ENCODE measurements around the gene RAD51B. TPM values are rescaled to one million over a fixed set of nuclear protein-coding genes. Genes with fewer than 3 reads are reported as not detected.

Gene RAD51B
- total and polyA plus RNA-seq, 2 of the 13 experiments (the other 11 are each of a cell fraction or from before 2014, with no cell fraction given), result 7.0 to 9.5 TPM

DNA sequence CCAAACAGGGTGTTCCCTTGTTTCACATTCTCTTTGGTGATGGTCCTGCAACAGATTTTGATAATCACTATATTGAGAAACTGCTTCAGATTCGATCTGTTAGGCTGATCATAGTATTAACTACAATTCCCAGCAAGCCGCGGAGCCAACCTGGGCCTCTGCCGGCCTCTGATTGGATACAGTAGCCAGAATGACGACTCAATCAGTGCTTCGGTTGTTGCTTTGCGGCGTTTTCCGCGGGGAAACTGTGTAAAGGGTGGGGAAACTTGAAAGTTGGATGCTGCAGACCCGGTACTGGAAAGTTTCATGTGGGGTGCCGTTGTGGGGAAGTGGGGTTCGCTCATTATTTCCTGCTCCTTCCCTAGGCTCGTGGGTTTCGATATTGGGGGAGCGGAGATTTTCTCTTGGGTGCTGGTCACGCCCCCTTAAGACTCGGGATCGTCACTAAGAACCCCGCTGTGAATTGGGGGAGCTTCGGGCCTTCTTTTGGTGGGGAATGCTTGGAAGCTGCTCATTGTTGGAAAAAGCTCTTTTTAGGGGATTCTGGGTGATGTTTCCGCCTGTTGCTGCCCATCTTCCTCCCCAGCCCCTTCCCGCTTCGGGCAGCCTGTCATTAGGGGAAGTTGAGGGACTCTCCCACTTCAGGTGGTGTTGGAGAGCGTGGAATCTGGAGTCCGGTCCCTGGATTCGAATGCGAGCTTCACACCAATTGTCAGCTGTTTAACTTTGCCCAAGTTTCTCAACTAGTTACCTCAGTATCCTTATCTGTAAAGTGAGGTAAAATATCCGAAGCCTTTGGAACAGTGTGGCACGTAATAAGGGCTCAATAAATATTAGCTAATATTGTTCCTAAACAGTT is at the start of gene RAD51B (continued):
- no peak for TF ChIP-seq ZBTB26 (CRISPR knock-in tag; IDR thresholded peaks at IDR 0.05; ENCODE audit: borderline replicate concordance)
- no peak for TF ChIP-seq ZNF18 (CRISPR knock-in tag; IDR thresholded peaks at IDR 0.05; ENCODE audit: insufficient replicate concordance)
- no peak for TF ChIP-seq ZNF484 (CRISPR knock-in tag; IDR thresholded peaks at IDR 0.05; ENCODE audit: borderline replicate concordance, low read depth)
- no peak for TF ChIP-seq NKX3-1 (CRISPR knock-in tag; IDR thresholded peaks at IDR 0.05)
- no peak for TF ChIP-seq CSRNP2 (CRISPR knock-in tag; conservative IDR thresholded peaks at IDR 0.05; ENCODE audit: low read depth)
- TF ChIP-seq CENPX (CRISPR knock-in tag; IDR thresholded peaks at IDR 0.05), result no peak
- TF ChIP-seq ATF2 (CRISPR knock-in tag; IDR thresholded peaks at IDR 0.05), result peak; percentile 40; the same call in 1 of the 2 replicates
- TF ChIP-seq ASH2L (IDR thresholded peaks at IDR 0.05; ENCODE audit: insufficient read length, low read depth, low read length), result peak; percentile 84
- no peak for TF ChIP-seq PHB2 (IDR thresholded peaks at IDR 0.05; ENCODE audit: partially characterized antibody)
- no peak for TF ChIP-seq TBL1XR1 (IDR thresholded peaks at IDR 0.05; ENCODE audit: borderline replicate concordance, low read length, partially characterized antibody)
- no peak for TF ChIP-seq PCBP1 (IDR thresholded peaks at IDR 0.05; ENCODE audit: borderline replicate concordance, low read depth, low read length)
- TF ChIP-seq THAP9 (CRISPR knock-in tag; IDR thresholded peaks at IDR 0.05; ENCODE audit: borderline replicate concordance), result no peak
- no peak for TF ChIP-seq TCF7L2 (IDR thresholded peaks at IDR 0.05; ENCODE audit: low read depth, low read length)
- TF ChIP-seq ZNF263 (CRISPR knock-in tag; IDR thresholded peaks at IDR 0.05), result no peak
- no peak for TF ChIP-seq ZNF746 (CRISPR knock-in tag; IDR thresholded peaks at IDR 0.05)
- no peak for TF ChIP-seq NAIF1 (CRISPR knock-in tag; IDR thresholded peaks at IDR 0.05; ENCODE audit: borderline replicate concordance)
- TF ChIP-seq ZFP36L1 (CRISPR knock-in tag; IDR thresholded peaks at IDR 0.05), result no peak
- no peak for TF ChIP-seq RFX1 (IDR thresholded peaks at IDR 0.05)
- TF ChIP-seq EEA1 (CRISPR knock-in tag; IDR thresholded peaks at IDR 0.05; ENCODE audit: borderline replicate concordance), result no peak
- no peak for TF ChIP-seq CCAR2 (optimal IDR thresholded peaks at IDR 0.05; ENCODE audit: low read depth, low read length)

Data from HepG2 (cell line).